ENCODE data around the gene SPATA6L.

Gene SPATA6L

GRCh38 chr9:4618700-4619099 is 47.6 kb downstream of the SPATA6L start:
- Histone ChIP-seq H3K18ac (ENCODE audit: low read length) (no peak overlapping the region), H3K9me3 (replicated peaks in 1 of 2; ENCODE audit: control insufficient read depth in 2 of 2, insufficient read depth in 1 of 2, low read depth in 1 of 2, low read length in 2 of 2) (no peaks in the 10 kb centered on the region), H4K8ac (ENCODE audit: low read depth, low read length) (no peak overlapping the region), H2AK5ac (ENCODE audit: low read depth, low read length) (no peak overlapping the region), H3K27ac (replicated peaks; ENCODE audit: low read length) (no peak overlapping the region), H4K91ac (ENCODE audit: low read depth, low read length, poor library complexity) (no peak overlapping the region), H3K4ac (ENCODE audit: low read length) (no peak overlapping the region), H3K27me3 (ENCODE audit: control insufficient read depth in 3 of 3, insufficient read depth in 3 of 3, low read depth in 1 of 3, low read length in 3 of 3) (no peaks in the 10 kb centered on the region), H2BK12ac (ENCODE audit: low read length) (no peak overlapping the region), H2BK5ac (ENCODE audit: low read length) (no peak overlapping the region), H3K36me3 (replicated peaks in 1 of 2; ENCODE audit: control insufficient read depth in 2 of 2, insufficient read depth in 2 of 2, low read length in 2 of 2) (no peaks in the 10 kb centered on the region), H3K4me1 (ENCODE audit: control insufficient read depth in 2 of 2, insufficient read depth in 1 of 2, low read depth in 1 of 2, low read length in 2 of 2) (peaks cover 8 to 15% of the 10 kb centered on the region in 2 donors), H2BK120ac (ENCODE audit: low read depth, low read length) (no peak overlapping the region), H3K4me2 (ENCODE audit: insufficient read depth, low read length, poor library complexity, severe bottlenecking) (no peak overlapping the region), H3K23ac (ENCODE audit: low read depth, low read length, poor library complexity) (no peak overlapping the region), H3K9ac (ENCODE audit: low read depth, low read length, poor library complexity) (no peak overlapping the region), H3K79me1 (ENCODE audit: low read depth, low read length) (no peaks in the 10 kb centered on the region), H3K14ac (ENCODE audit: low read length) (no peak overlapping the region), H3K4me3 (ENCODE audit: low read length in 2 of 2) (no peak overlapping the region), H2BK15ac (ENCODE audit: low read length) (no peak overlapping the region), H2AFZ (ENCODE audit: low read length) (no peak overlapping the region)
- no peak for DNase-seq (ENCODE audit: low spot score)
- no CpG with 5 or more reads among the region's 2 CpGs for WGBS, 2 donors (ENCODE audit: extremely low coverage in 2 of 2, insufficient read length in 2 of 2, insufficient replicate concordance in 1 of 2)

- H4K8ac ChIP-seq (ENCODE audit: low read depth, low read length), result no peak overlapping the region
- H3K9ac ChIP-seq (ENCODE audit: low read depth, low read length, poor library complexity), result no peak overlapping the region
- H3K4me3 ChIP-seq (ENCODE audit: low read length in 2 of 2), result no peak overlapping the region
- WGBS, 2 donors (ENCODE audit: extremely low coverage in 2 of 2, insufficient read length in 2 of 2, insufficient replicate concordance in 1 of 2), result no CpG with 5 or more reads among the region's 3 CpGs
- H4K91ac ChIP-seq (ENCODE audit: low read depth, low read length, poor library complexity), result no peak overlapping the region
- peaks cover 8 to 15% of the 10 kb centered on the region in 2 donors for H3K4me1 ChIP-seq (ENCODE audit: control insufficient read depth in 2 of 2, insufficient read depth in 1 of 2, low read depth in 1 of 2, low read length in 2 of 2)
- H2AK5ac ChIP-seq (ENCODE audit: low read depth, low read length), result no peak overlapping the region
- no peaks in the 10 kb centered on the region for H3K36me3 ChIP-seq (replicated peaks in 1 of 2; ENCODE audit: control insufficient read depth in 2 of 2, insufficient read depth in 2 of 2, low read length in 2 of 2)
- no peak for DNase-seq (ENCODE audit: low spot score)
- no peak overlapping the region for H2BK12ac ChIP-seq (ENCODE audit: low read length)
- H3K79me1 ChIP-seq (ENCODE audit: low read depth, low read length), result no peaks in the 10 kb centered on the region
- H3K27me3 ChIP-seq (ENCODE audit: control insufficient read depth in 3 of 3, insufficient read depth in 3 of 3, low read depth in 1 of 3, low read length in 3 of 3), result no peaks in the 10 kb centered on the region
- H3K23ac ChIP-seq (ENCODE audit: low read depth, low read length, poor library complexity), result no peak overlapping the region
- no peak overlapping the region for H2BK15ac ChIP-seq (ENCODE audit: low read length)
- no peak overlapping the region for H3K4me2 ChIP-seq (ENCODE audit: insufficient read depth, low read length, poor library complexity, severe bottlenecking)
- H3K14ac ChIP-seq (ENCODE audit: low read length), result no peak overlapping the region
- no peaks in the 10 kb centered on the region for H3K9me3 ChIP-seq (replicated peaks in 1 of 2; ENCODE audit: control insufficient read depth in 2 of 2, insufficient read depth in 1 of 2, low read depth in 1 of 2, low read length in 2 of 2)
- no peak overlapping the region for H3K27ac ChIP-seq (replicated peaks; ENCODE audit: low read length)
- H2BK5ac ChIP-seq (ENCODE audit: low read length), result no peak overlapping the region
- no peak overlapping the region for H3K4ac ChIP-seq (ENCODE audit: low read length)
- peak overlapping the region; percentile 48 for H2AFZ ChIP-seq (ENCODE audit: low read length)
- no peak overlapping the region for H2BK120ac ChIP-seq (ENCODE audit: low read depth, low read length)
- H3K18ac ChIP-seq (ENCODE audit: low read length), result no peak overlapping the region
These were observed 48.5 kb downstream of the SPATA6L start for GRCh38 chr9:4617752-4618151.

- WGBS, 2 donors (ENCODE audit: extremely low coverage in 2 of 2, insufficient read length in 2 of 2, insufficient replicate concordance in 1 of 2), result no CpG with 5 or more reads among the region's 5 CpGs
These were observed 50.5 kb downstream of the SPATA6L start for GRCh38 chr9:4615778-4616177.

GRCh38 chr9:4615251-4615650 is 51.0 kb downstream of the SPATA6L start:
- Histone ChIP-seq H3K27ac (replicated peaks; ENCODE audit: low read length) (no peak overlapping the region), H3K9ac (ENCODE audit: low read depth, low read length, poor library complexity) (no peak overlapping the region), H2AFZ (ENCODE audit: low read length) (no peak overlapping the region), H3K4ac (ENCODE audit: low read length) (no peak overlapping the region), H3K27me3 (ENCODE audit: control insufficient read depth in 3 of 3, insufficient read depth in 3 of 3, low read depth in 1 of 3, low read length in 3 of 3) (no peaks in the 10 kb centered on the region), H3K4me2 (ENCODE audit: insufficient read depth, low read length, poor library complexity, severe bottlenecking) (no peak overlapping the region), H3K4me3 (ENCODE audit: low read length in 2 of 2) (no peak overlapping the region), H2BK12ac (ENCODE audit: low read length) (no peak overlapping the region), H3K14ac (ENCODE audit: low read length) (no peak overlapping the region), H3K36me3 (replicated peaks in 1 of 2; ENCODE audit: control insufficient read depth in 2 of 2, insufficient read depth in 2 of 2, low read length in 2 of 2) (no peaks in the 10 kb centered on the region), H3K4me1 (ENCODE audit: control insufficient read depth in 2 of 2, insufficient read depth in 1 of 2, low read depth in 1 of 2, low read length in 2 of 2) (peaks cover 2 to 4% of the 10 kb centered on the region in 2 donors), H3K23ac (ENCODE audit: low read depth, low read length, poor library complexity) (no peak overlapping the region), H2AK5ac (ENCODE audit: low read depth, low read length) (no peak overlapping the region), H4K8ac (ENCODE audit: low read depth, low read length) (no peak overlapping the region), H2BK120ac (ENCODE audit: low read depth, low read length) (no peak overlapping the region), H2BK15ac (ENCODE audit: low read length) (no peak overlapping the region), H3K18ac (ENCODE audit: low read length) (no peak overlapping the region), H4K91ac (ENCODE audit: low read depth, low read length, poor library complexity) (no peak overlapping the region), H2BK5ac (ENCODE audit: low read length) (no peak overlapping the region), H3K79me1 (ENCODE audit: low read depth, low read length) (no peaks in the 10 kb centered on the region), H3K9me3 (replicated peaks in 1 of 2; ENCODE audit: control insufficient read depth in 2 of 2, insufficient read depth in 1 of 2, low read depth in 1 of 2, low read length in 2 of 2) (no peaks in the 10 kb centered on the region)
- no CpG with 5 or more reads among the region's 4 CpGs for WGBS, 2 donors (ENCODE audit: extremely low coverage in 2 of 2, insufficient read length in 2 of 2, insufficient replicate concordance in 1 of 2)
- no peak for DNase-seq (ENCODE audit: low spot score)

More at GRCh38 chr9:4615778-4616177, 50.5 kb downstream of the SPATA6L start:
- Histone ChIP-seq H3K4me3 (ENCODE audit: low read length in 2 of 2) (no peak overlapping the region), H4K8ac (ENCODE audit: low read depth, low read length) (no peak overlapping the region), H2AK5ac (ENCODE audit: low read depth, low read length) (no peak overlapping the region), H3K27me3 (ENCODE audit: control insufficient read depth in 3 of 3, insufficient read depth in 3 of 3, low read depth in 1 of 3, low read length in 3 of 3) (no peaks in the 10 kb centered on the region), H3K9me3 (replicated peaks in 1 of 2; ENCODE audit: control insufficient read depth in 2 of 2, insufficient read depth in 1 of 2, low read depth in 1 of 2, low read length in 2 of 2) (no peaks in the 10 kb centered on the region), H2BK120ac (ENCODE audit: low read depth, low read length) (no peak overlapping the region), H3K36me3 (replicated peaks in 1 of 2; ENCODE audit: control insufficient read depth in 2 of 2, insufficient read depth in 2 of 2, low read length in 2 of 2) (no peaks in the 10 kb centered on the region), H3K4me1 (ENCODE audit: control insufficient read depth in 2 of 2, insufficient read depth in 1 of 2, low read depth in 1 of 2, low read length in 2 of 2) (peaks cover 2 to 8% of the 10 kb centered on the region in 2 donors), H3K27ac (replicated peaks; ENCODE audit: low read length) (no peak overlapping the region), H3K9ac (ENCODE audit: low read depth, low read length, poor library complexity) (no peak overlapping the region), H2BK15ac (ENCODE audit: low read length) (no peak overlapping the region), H3K4ac (ENCODE audit: low read length) (no peak overlapping the region), H3K4me2 (ENCODE audit: insufficient read depth, low read length, poor library complexity, severe bottlenecking) (no peak overlapping the region), H2BK5ac (ENCODE audit: low read length) (no peak overlapping the region), H3K23ac (ENCODE audit: low read depth, low read length, poor library complexity) (no peak overlapping the region), H3K18ac (ENCODE audit: low read length) (no peak overlapping the region), H2BK12ac (ENCODE audit: low read length) (no peak overlapping the region), H3K14ac (ENCODE audit: low read length) (no peak overlapping the region), H4K91ac (ENCODE audit: low read depth, low read length, poor library complexity) (no peak overlapping the region), H2AFZ (ENCODE audit: low read length) (no peak overlapping the region), H3K79me1 (ENCODE audit: low read depth, low read length) (no peaks in the 10 kb centered on the region)
- no peak for DNase-seq (ENCODE audit: low spot score)
